GM12873 (cell line): ENCODE data around the gene ZNF17.

Experiments used
- CTCF ChIP-seq: IDR thresholded peaks from 2 replicates; pipeline ENCODE4 v1.5.1; 2012; ENCODE audit warnings: low read depth, mild to moderate bottlenecking, moderate library complexity, low read length, control low read depth; ENCODE audit not compliant: insufficient read depth; ENCODE audit errors: missing control alignments

The ZNF17 gene

GRCh38 chr19:57436417-57436816 lies 25.5 kb downstream of the ZNF17 start:
- TF ChIP-seq CTCF, result no peak

- TF ChIP-seq CTCF, result no peak
Observed at GRCh38 chr19:57437931-57438330, 27.0 kb downstream of the ZNF17 start.

- peak; percentile 3 for TF ChIP-seq CTCF
Observed at GRCh38 chr19:57438925-57439324, 28.0 kb downstream of the ZNF17 start.

- TF ChIP-seq CTCF, result no peak
Observed at GRCh38 chr19:57441979-57442752, 31.2 kb downstream of the ZNF17 start.

GRCh38 chr19:57443121-57443696 lies 32.2 kb downstream of the ZNF17 start:
- no peak for TF ChIP-seq CTCF

GRCh38 chr19:57452307-57452706 lies 41.3 kb downstream of the ZNF17 start:
- TF ChIP-seq CTCF, result no peak

- TF ChIP-seq CTCF, result peak; percentile 67
Observed at GRCh38 chr19:57465680-57466381, 54.9 kb downstream of the ZNF17 start.
